GM12801 (cell line): Measurements from ENCODE around the gene SEC22C.

Experiments
- TF ChIP-seq, protein P1 (sequence below): IDR thresholded peaks from one replicate; pipeline ENCODE4 v1.5.1; 2011; ENCODE audit warnings: control low read depth; ENCODE audit not compliant: insufficient read length; ENCODE audit errors: extremely low read depth

Gene SEC22C

DNA sequence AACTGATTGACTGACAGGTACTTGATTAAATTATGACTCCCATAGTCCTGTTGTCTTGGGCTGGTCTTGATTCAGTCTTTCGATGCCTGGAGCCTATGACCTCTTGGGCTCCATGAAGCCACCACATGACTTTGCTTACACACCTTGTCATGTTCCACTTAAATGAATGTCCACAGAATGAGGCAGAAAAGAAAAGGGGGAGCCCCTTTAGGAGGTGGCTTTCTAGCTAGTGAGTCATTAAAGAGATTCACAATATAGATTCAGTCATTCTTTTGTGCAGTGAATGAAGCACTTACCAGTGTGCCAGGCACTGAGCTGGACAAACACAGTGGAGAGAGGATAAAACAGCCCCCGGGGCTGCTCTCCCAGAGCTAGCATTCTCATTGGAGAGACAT, 62.2 kb downstream of the SEC22C start:
- TF ChIP-seq, protein P1, sequence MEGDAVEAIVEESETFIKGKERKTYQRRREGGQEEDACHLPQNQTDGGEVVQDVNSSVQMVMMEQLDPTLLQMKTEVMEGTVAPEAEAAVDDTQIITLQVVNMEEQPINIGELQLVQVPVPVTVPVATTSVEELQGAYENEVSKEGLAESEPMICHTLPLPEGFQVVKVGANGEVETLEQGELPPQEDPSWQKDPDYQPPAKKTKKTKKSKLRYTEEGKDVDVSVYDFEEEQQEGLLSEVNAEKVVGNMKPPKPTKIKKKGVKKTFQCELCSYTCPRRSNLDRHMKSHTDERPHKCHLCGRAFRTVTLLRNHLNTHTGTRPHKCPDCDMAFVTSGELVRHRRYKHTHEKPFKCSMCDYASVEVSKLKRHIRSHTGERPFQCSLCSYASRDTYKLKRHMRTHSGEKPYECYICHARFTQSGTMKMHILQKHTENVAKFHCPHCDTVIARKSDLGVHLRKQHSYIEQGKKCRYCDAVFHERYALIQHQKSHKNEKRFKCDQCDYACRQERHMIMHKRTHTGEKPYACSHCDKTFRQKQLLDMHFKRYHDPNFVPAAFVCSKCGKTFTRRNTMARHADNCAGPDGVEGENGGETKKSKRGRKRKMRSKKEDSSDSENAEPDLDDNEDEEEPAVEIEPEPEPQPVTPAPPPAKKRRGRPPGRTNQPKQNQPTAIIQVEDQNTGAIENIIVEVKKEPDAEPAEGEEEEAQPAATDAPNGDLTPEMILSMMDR, result no peak

DNA sequence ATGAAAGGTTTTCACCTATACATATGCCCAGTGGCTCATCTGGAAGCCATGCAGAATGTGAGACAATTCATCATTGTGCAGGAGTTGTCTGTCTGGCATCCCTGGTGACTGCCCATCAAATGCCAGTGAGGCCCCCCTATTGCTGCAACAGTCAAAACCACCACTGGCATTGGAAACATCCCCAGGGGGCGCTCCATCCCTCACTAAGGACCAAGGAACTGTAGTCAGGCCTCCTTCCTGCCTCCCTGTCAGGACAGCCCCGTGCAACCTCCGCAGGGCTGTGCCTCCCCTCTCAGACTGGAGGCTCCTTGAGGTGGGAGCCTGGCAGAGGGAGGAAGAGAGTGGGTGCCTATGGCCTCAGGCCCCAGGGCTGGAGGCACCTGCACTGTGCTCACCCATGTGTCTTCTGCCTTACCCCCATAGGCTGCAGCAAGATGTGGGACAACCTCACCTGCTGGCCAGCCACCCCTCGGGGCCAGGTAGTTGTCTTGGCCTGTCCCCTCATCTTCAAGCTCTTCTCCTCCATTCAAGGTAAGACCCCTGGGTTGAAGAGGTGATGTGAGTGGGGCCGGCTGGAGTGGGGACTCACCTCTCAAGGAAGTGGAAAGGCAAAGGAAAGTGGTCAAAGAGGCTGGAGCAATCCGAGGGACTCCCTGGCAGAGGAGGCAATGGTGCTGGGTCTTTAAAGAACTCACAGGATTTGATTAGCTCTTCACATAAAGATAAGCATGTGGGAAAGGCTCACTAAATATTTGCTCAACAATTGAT, 62.8 kb downstream of the SEC22C start:
- TF ChIP-seq, protein P1, result no peak

DNA sequence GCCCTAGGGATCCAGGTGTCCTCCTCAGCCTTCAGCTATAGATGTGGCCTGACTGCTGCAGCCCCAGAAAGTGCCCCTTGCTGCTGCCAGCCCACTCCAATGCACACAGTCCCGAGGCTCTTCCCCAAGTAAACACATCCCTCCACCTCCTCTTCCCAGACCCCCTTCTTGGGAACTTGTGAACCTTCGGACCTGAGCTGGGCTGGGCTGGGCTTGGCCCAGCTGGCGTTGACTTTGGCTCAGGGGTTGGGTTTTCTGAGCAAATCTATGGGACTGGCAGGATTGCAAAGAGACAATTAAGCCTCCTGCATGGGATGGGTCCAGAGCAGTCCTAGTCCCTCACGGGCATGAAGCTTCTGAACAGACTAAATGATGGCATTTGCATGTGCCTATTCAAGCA, 64.7 kb downstream of the SEC22C start:
- TF ChIP-seq, protein P1, result no peak

DNA sequence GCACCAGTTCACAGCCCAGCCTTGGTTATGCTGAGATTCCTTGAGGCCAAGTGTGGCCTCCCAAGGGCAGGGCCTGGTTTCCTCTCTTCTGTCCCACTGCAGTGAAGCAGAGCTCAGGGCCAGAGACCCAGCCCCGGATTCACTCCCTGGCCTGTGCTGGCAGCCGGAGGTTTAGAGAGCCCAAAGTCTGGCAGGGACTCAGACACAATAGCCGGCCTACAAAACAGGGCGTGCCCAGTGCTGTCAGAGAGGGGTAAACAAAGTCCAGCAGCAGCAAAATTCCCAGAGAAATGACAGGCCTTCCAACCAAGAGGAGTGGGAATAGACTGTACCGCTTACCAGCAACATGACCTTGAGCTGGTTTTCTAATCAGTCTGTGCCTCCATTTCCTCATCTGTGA, 65.3 kb downstream of the SEC22C start:
- TF ChIP-seq, protein P1, result no peak

DNA sequence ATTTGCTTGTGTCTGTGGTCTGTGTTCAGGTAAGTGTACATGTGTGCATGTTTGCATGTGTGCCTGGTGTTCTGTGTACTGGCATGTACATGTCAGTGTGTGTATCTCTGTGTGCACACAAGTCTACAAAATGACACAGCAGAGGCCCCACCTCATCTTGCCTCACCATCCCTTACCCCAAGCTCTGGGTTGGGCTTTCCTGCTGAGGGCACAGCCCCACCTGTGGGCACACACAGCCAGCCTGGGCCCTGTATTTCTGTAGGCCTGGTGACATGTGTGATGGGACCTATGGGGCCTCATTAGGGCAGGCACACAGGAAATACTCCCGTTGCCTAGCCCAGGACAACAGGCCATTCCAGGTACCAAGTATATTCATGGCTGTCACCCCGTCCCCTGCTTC, 65.8 kb downstream of the SEC22C start:
- TF ChIP-seq, protein P1, result no peak

DNA sequence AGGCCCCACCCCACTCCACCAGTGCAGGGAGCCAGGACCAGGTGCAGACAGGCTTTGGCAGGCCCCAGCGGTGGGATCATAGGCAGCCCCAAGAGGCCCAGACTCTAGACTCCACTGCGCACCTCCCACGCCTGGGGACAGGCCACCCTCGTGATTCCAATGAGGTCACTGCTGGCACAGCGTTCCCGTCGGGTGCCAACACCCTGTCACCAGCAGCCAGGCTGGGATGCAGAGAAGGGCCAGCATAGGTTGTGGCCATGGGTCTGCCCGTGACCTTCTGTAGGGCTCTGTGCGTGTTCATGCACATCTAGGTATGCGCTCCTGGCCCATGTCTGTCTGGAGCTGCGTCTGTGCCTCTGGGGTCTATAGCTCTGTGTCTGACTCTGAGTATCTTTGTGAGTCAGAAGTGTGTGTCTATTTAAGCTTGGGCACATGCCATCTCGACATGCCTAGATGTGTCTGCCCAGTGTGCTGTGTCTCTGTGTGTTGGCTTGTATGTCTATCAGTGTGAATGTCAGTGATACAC, 66.3 kb downstream of the SEC22C start:
- TF ChIP-seq, protein P1, result no peak

DNA sequence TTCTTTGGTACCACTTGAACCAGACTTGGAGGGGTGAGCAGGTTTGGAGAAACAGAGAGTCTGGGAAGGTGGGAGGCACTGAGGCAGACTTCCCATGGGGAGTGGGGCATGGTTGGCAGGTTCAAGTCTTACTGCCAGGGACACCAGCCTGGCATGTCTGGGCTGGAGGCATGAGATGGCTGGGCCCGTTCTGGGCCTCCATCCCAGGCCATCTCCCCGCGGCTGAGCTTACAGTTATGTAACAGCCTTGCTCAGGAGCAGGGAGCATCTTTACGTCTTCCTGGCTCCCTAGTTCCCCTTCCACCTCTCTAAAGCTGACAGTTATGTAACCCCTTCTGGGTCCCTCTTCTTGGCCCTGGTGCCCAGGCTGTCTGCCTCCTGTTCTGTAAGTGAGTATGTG, 66.9 kb downstream of the SEC22C start:
- TF ChIP-seq, protein P1, result no peak

DNA sequence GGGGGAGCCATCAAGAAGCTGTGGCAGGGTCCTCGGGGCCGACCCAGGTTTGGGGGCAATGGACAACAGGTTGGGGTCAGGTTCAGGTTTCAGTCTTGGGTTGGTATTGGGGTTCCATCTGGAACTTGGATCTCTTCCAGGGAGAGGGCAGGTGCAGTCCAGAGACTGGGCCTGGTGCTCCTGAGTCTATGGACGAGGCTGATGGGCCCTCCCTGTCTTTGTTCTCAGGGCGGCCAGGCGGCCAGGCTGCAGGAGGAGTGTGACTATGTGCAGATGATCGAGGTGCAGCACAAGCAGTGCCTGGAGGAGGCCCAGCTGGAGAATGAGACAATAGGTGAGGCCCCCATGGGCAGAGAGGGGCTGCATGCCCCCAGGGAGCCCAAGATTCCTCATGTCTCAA, 68.2 kb downstream of the SEC22C start:
- TF ChIP-seq, protein P1, result no peak
